ENCODE data around the gene PASD1. TPM values are rescaled to one million over a fixed set of nuclear protein-coding genes. Genes with fewer than 3 reads are reported as not detected.
A peak's percentile ranks its signal among the peaks of the same experiment; 100 is the strongest.

The PASD1 gene
- total RNA-seq, 1 experiment from 2014 or later: not detected

DNA sequence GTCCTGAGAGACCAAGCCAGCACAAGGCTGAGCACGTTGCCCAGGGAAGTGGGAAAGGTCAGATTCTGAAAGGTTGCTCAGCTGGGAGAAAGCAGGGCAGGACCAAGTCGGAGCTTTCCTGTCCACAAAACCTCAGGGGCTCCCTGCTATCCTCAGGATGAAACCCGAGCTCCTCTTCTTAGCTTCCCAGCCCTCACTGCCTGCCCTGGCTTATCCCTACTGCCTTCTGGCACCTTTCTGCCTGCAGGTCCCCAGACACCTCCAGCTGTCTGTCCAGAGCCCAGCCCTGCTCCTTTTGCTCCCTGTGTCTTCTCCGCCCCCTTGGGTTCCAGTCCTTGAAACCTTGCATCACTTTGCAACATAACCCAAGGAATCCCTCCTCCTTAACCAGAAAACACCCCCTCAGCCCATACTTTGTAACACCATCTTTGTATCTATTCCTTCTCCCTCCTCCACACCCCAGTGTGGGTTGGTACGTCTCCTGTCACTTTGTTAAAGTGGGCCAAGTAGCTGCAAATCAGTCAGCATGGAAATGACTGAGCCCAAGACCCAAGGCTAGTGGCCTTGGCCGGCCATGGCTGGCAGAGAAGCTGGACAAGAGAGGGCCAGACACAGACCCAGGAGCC, 111.8 kb downstream of the PASD1 start:
- peaks cover 1% of the 10 kb centered on the region for H3K9me3 Mint-ChIP-seq (ENCODE audit: unreplicated experiment)
- H3K4me1 Mint-ChIP-seq (ENCODE audit: insufficient read depth, unreplicated experiment): peaks cover 4% of the 10 kb centered on the region
- POLR2A ChIA-PET: interaction anchor here (0.8 kb wide), 1 partner anchor 79 kb away, joined by 3 read pairs; no protein-coding TSS in a partner anchor
- H3K27me3 Mint-ChIP-seq (ENCODE audit: insufficient read depth, unreplicated experiment): no peaks in the 10 kb centered on the region
- no peak for DNase-seq (ENCODE audit: unreplicated experiment)
- TF ChIP-seq, protein P1, sequence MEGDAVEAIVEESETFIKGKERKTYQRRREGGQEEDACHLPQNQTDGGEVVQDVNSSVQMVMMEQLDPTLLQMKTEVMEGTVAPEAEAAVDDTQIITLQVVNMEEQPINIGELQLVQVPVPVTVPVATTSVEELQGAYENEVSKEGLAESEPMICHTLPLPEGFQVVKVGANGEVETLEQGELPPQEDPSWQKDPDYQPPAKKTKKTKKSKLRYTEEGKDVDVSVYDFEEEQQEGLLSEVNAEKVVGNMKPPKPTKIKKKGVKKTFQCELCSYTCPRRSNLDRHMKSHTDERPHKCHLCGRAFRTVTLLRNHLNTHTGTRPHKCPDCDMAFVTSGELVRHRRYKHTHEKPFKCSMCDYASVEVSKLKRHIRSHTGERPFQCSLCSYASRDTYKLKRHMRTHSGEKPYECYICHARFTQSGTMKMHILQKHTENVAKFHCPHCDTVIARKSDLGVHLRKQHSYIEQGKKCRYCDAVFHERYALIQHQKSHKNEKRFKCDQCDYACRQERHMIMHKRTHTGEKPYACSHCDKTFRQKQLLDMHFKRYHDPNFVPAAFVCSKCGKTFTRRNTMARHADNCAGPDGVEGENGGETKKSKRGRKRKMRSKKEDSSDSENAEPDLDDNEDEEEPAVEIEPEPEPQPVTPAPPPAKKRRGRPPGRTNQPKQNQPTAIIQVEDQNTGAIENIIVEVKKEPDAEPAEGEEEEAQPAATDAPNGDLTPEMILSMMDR (IDR thresholded peaks at IDR 0.05; ENCODE audit: unreplicated experiment): no peak
- intact Hi-C loops (cut with micrococcal nuclease): no loop called here
- BruUV-seq (replicated peaks): no TSS peak
- H3K4me3 Mint-ChIP-seq (ENCODE audit: unreplicated experiment): no peak overlapping the region
- CTCF ChIA-PET: interaction anchor here (0.6 to 3.5 kb wide), 3 partner anchors 60 to 580 kb away, joined by 3 to 17 read pairs (median 3); no protein-coding TSS in a partner anchor
- H3K36me3 Mint-ChIP-seq (ENCODE audit: insufficient read depth, unreplicated experiment): no peaks in the 10 kb centered on the region
- no peak overlapping the region for H3K27ac Mint-ChIP-seq (ENCODE audit: low read depth, unreplicated experiment)

DNA sequence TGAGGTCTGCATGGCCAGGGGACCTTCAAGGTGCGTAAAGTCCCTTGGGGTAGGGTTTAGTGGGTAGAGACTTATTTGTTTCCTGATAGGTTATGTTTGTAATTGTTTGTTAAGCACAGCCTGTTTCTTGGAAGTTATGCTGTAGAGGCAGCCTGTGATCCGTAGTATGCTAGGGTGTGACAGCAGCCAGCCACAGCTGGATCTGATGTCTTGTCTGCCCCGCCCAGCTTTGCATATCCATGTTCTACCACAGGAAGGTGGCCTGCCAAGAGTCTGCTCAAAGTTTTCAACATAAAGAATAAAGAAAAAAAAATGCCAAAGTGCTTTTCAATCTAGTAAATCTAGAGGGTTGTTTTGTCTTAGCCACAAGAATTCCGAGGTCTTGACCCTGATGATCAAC, 112.7 kb downstream of the PASD1 start:
- no peak overlapping the region for H3K4me3 Mint-ChIP-seq (ENCODE audit: unreplicated experiment)
- ChIA-PET POLR2A (no interaction called here), CTCF (no interaction called here)
- no peaks in the 10 kb centered on the region for H3K36me3 Mint-ChIP-seq (ENCODE audit: insufficient read depth, unreplicated experiment)
- H3K4me1 Mint-ChIP-seq (ENCODE audit: insufficient read depth, unreplicated experiment): peaks cover 6% of the 10 kb centered on the region
- no peaks in the 10 kb centered on the region for H3K9me3 Mint-ChIP-seq (ENCODE audit: unreplicated experiment)
- BruUV-seq (replicated peaks): no TSS peak
- TF ChIP-seq, protein P1 (IDR thresholded peaks at IDR 0.05; ENCODE audit: unreplicated experiment): no peak
- H3K27ac Mint-ChIP-seq (ENCODE audit: low read depth, unreplicated experiment): no peak overlapping the region
- no peaks in the 10 kb centered on the region for H3K27me3 Mint-ChIP-seq (ENCODE audit: insufficient read depth, unreplicated experiment)
- DNase-seq (ENCODE audit: unreplicated experiment): no peak
- intact Hi-C loops (cut with micrococcal nuclease): no loop called here

DNA sequence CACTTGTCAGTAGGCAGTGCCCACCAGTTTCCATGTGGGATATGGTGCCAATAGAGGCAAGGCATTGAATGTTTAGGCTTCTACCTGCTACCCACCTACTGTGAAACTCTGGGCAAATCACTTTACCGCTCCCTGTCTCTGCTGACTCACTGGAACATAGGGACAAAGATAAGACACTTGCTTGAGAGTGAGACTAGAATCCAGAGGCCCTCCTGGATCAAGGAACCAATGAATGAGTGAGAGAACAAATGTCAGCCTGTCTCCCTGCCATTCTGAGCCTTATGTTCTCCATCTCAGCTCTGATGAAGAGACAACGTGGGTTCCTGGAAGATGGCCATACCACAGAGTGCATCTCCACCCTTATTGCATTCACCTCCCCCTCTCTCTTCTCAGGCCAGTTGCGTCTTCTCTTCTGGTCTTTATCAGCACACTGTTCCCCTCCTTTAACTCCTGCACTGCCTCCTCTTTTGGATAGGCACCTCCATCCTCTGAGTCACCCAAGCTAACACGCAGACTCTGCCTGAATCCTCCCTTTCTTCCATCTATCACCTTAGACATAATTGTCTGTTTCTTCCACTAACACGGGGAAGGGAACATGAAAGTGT, 116.4 kb downstream of the PASD1 start:
- Mint-ChIP-seq H3K4me1 (ENCODE audit: insufficient read depth, unreplicated experiment) (peaks cover 6% of the 10 kb centered on the region), H3K4me3 (ENCODE audit: unreplicated experiment) (no peak overlapping the region), H3K9me3 (ENCODE audit: unreplicated experiment) (no peaks in the 10 kb centered on the region), H3K27ac (ENCODE audit: low read depth, unreplicated experiment) (no peak overlapping the region), H3K27me3 (ENCODE audit: insufficient read depth, unreplicated experiment) (no peaks in the 10 kb centered on the region), H3K36me3 (ENCODE audit: insufficient read depth, unreplicated experiment) (no peaks in the 10 kb centered on the region)
- POLR2A ChIA-PET: no interaction called here
- no peak for DNase-seq (ENCODE audit: unreplicated experiment)
- CTCF ChIA-PET: interaction anchor here (0.5 to 2.7 kb wide), 6 partner anchors 17 to 908 kb away, joined by 3 to 14 read pairs (median 6); no protein-coding TSS in a partner anchor
- intact Hi-C loops (cut with micrococcal nuclease): no loop called here
- TF ChIP-seq, protein P1 (IDR thresholded peaks at IDR 0.05; ENCODE audit: unreplicated experiment): no peak
- BruUV-seq (replicated peaks): no TSS peak

DNA sequence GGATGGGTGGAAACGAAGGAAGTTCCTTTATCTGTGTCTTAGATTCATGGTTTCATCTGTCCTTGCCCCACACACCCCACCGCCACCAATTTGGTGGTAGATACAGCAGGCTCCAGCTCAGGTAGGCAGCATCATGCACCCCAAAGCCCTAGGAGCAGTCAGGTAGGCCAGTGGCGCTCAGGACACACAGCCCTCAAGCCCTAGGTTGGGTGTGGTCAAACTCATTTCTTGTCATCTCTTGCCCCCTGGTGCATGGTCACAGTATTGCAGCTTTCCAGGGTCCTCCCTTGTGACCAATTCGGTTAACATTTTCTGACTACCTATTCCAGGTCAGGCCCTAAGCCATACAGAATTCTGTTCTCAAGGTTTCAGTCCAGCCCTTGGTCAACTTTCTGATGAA, 117.3 kb downstream of the PASD1 start:
- peaks cover 6% of the 10 kb centered on the region for H3K4me1 Mint-ChIP-seq (ENCODE audit: insufficient read depth, unreplicated experiment)
- POLR2A ChIA-PET: no interaction called here
- TF ChIP-seq, protein P1 (IDR thresholded peaks at IDR 0.05; ENCODE audit: unreplicated experiment): peak; percentile 60
- DNase-seq (ENCODE audit: unreplicated experiment): peak; percentile 73
- H3K4me3 Mint-ChIP-seq (ENCODE audit: unreplicated experiment): no peak overlapping the region
- H3K27me3 Mint-ChIP-seq (ENCODE audit: insufficient read depth, unreplicated experiment): no peaks in the 10 kb centered on the region
- H3K27ac Mint-ChIP-seq (ENCODE audit: low read depth, unreplicated experiment): no peak overlapping the region
- intact Hi-C loops (cut with micrococcal nuclease): loop anchor here (1.0 kb wide), 2 partner anchors 175 to 528 kb away; no protein-coding TSS in a partner anchor
- no peaks in the 10 kb centered on the region for H3K36me3 Mint-ChIP-seq (ENCODE audit: insufficient read depth, unreplicated experiment)
- CTCF ChIA-PET: interaction anchor here (0.6 to 2.7 kb wide), 7 partner anchors 16 to 909 kb away, joined by 3 to 14 read pairs (median 3); no protein-coding TSS in a partner anchor
- no peaks in the 10 kb centered on the region for H3K9me3 Mint-ChIP-seq (ENCODE audit: unreplicated experiment)
- no TSS peak for BruUV-seq (replicated peaks)

All from MCF 10A (cell line).